ENCODE data around the gene YJEFN3. TPM values are rescaled to one million over a fixed set of nuclear protein-coding genes. Genes with fewer than 3 reads are reported as not detected.

YJEFN3 gene
- total and polyA plus RNA-seq, 4 donors = 0.19 to 0.88 (median 0.63) TPM

- TF ChIP-seq MAX (IDR thresholded peaks at IDR 0.05) = no peak
- no peak overlapping the region for H3K9ac ChIP-seq (ENCODE audit: low read depth in 1 of 2, low read length in 2 of 2)
- H3K4me1 ChIP-seq (ENCODE audit: control insufficient read depth in 4 of 4, insufficient read depth in 4 of 4, low read length in 3 of 4) = no peaks in the 10 kb centered on the region
- WGBS = 88% methylated on average over 17 of the region's 17 CpGs
- H3K4me3 ChIP-seq (ENCODE audit: low read depth in 1 of 3, low read length in 3 of 3) = no peak overlapping the region
- no peaks in the 10 kb centered on the region for H3K27me3 ChIP-seq (ENCODE audit: control insufficient read depth in 4 of 4, insufficient read depth in 4 of 4, low read length in 3 of 4)
- no peaks in the 10 kb centered on the region for H3K9me3 ChIP-seq (ENCODE audit: control insufficient read depth in 4 of 4, low read length in 3 of 4)
- H3K27ac ChIP-seq (ENCODE audit: low read depth in 1 of 2, low read length in 2 of 2) = no peak overlapping the region
- no peak for DNase-seq (ENCODE audit: low spot score)
- H3K36me3 ChIP-seq (ENCODE audit: control insufficient read depth in 4 of 4, insufficient read depth in 3 of 4, low read depth in 1 of 4, low read length in 3 of 4) = no peaks in the 10 kb centered on the region
Measured at GRCh38 chr19:19563348-19563848, 34.7 kb downstream of the YJEFN3 start.

- WGBS = 54% methylated on average over 7 of the region's 7 CpGs
- Histone ChIP-seq H3K9ac (ENCODE audit: low read depth in 1 of 2, low read length in 2 of 2) (no peak overlapping the region), H3K27me3 (ENCODE audit: control insufficient read depth in 4 of 4, insufficient read depth in 4 of 4, low read length in 3 of 4) (no peaks in the 10 kb centered on the region), H3K36me3 (ENCODE audit: control insufficient read depth in 4 of 4, insufficient read depth in 3 of 4, low read depth in 1 of 4, low read length in 3 of 4) (no peaks in the 10 kb centered on the region), H3K4me1 (ENCODE audit: control insufficient read depth in 4 of 4, insufficient read depth in 4 of 4, low read length in 3 of 4) (no peaks in the 10 kb centered on the region), H3K4me3 (ENCODE audit: low read depth in 1 of 3, low read length in 3 of 3) (no peak overlapping the region), H3K9me3 (ENCODE audit: control insufficient read depth in 4 of 4, low read length in 3 of 4) (peaks cover 0 to 1% (median 0%) of the 10 kb centered on the region in 4 donors), H3K27ac (ENCODE audit: low read depth in 1 of 2, low read length in 2 of 2) (no peak overlapping the region)
- TF ChIP-seq, protein P1, sequence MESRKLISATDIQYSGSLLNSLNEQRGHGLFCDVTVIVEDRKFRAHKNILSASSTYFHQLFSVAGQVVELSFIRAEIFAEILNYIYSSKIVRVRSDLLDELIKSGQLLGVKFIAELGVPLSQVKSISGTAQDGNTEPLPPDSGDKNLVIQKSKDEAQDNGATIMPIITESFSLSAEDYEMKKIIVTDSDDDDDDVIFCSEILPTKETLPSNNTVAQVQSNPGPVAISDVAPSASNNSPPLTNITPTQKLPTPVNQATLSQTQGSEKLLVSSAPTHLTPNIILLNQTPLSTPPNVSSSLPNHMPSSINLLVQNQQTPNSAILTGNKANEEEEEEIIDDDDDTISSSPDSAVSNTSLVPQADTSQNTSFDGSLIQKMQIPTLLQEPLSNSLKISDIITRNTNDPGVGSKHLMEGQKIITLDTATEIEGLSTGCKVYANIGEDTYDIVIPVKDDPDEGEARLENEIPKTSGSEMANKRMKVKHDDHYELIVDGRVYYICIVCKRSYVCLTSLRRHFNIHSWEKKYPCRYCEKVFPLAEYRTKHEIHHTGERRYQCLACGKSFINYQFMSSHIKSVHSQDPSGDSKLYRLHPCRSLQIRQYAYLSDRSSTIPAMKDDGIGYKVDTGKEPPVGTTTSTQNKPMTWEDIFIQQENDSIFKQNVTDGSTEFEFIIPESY (IDR thresholded peaks at IDR 0.05) = no peak
- TF ChIP-seq EGR1 (IDR thresholded peaks at IDR 0.05; ENCODE audit: low read depth in 2 of 2) (no peak), RXRA (IDR thresholded peaks at IDR 0.05) (no peak), JUND (IDR thresholded peaks at IDR 0.05) (no peak), HNF4G (IDR thresholded peaks at IDR 0.05) (no peak), SP1 (IDR thresholded peaks at IDR 0.05) (no peak), TAF1 (conservative IDR thresholded peaks at IDR 0.05) (no peak), RAD21 (IDR thresholded peaks at IDR 0.05) (no peak), REST (IDR thresholded peaks at IDR 0.05) (no peak)
- no peak for DNase-seq (ENCODE audit: low spot score)
Measured at GRCh38 chr19:19566306-19566705, 37.6 kb downstream of the YJEFN3 start.

DNA sequence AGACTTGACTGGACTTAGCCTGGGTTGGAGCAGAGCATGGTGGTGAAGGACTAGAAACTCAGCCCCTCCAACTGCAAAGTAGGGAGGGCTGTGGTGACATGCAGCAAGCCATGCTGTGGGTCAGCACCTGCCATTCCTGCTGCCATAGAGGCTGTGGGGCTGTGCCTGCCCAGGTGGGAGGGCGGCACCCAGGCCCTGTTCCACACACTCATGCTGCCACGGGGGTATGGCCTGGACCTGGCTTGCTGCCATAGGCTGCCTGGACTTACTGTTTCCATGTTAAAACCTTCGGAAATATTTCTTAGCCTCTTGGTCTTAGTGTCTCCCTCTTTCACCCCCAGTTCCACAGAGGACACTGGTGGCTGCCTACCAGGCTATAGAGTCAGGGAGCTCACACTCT, 38.7 kb downstream of the YJEFN3 start:
- Histone ChIP-seq H3K27ac (ENCODE audit: low read depth in 1 of 2, low read length in 2 of 2) (no peak overlapping the region), H3K9me3 (ENCODE audit: control insufficient read depth in 4 of 4, low read length in 3 of 4) (peaks cover 0 to 1% (median 0%) of the 10 kb centered on the region in 4 donors), H3K4me1 (ENCODE audit: control insufficient read depth in 4 of 4, insufficient read depth in 4 of 4, low read length in 3 of 4) (no peaks in the 10 kb centered on the region), H3K36me3 (ENCODE audit: control insufficient read depth in 4 of 4, insufficient read depth in 3 of 4, low read depth in 1 of 4, low read length in 3 of 4) (no peaks in the 10 kb centered on the region), H3K9ac (ENCODE audit: low read depth in 1 of 2, low read length in 2 of 2) (no peak overlapping the region), H3K27me3 (ENCODE audit: control insufficient read depth in 4 of 4, insufficient read depth in 4 of 4, low read length in 3 of 4) (no peaks in the 10 kb centered on the region), H3K4me3 (ENCODE audit: low read depth in 1 of 3, low read length in 3 of 3) (no peak overlapping the region)
- TF ChIP-seq GABPA (IDR thresholded peaks at IDR 0.05 in 1 of 2, conservative IDR thresholded peaks at IDR 0.05 in 1 of 2) (no peak), HNF4G (IDR thresholded peaks at IDR 0.05) (no peak), YY1 (IDR thresholded peaks at IDR 0.05) (no peak)
- TF ChIP-seq, protein P1 (IDR thresholded peaks at IDR 0.05) = no peak
- DNase-seq (ENCODE audit: low spot score) = no peak
- 87% methylated on average over 3 of the region's 3 CpGs for WGBS
